ENCODE results near the gene PRSS16.

The PRSS16 gene

DNA sequence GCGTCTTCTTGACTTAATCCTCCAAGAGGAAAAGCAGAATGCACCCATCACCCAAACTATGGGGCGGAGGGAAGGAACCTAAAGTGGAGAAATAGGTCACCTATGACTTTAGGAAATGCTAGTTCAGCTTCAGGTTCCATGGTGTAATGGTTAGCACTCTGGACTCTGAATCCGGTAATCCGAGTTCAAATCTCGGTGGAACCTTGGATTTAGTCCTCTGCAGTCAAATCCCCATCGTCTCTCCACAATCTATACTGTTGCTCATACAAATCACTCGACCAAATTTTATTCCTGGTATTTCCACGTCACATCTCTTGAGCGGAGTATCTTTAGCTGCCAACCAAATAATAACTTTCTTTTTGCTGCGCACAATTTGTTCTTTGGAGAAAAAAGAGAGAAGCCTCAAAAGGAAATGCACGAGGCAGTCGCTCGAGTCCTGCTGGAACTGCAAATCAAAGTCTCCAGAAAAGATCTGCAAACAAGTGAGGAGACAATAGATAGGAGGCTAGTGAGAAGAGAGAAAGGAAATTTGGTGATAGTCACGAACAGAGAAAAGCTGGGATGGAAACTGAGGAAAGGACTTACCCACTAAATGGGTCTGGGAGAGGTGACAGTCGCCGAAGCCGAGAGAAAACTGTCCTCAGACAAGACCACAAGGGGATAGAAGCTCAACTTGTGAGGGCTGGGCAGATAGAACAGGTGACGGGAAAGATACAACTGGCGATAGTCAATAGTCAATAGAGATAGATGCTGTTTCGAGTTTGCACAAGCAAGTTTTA is 48.0 kb downstream of the PRSS16 start:
- in situ Hi-C loops (cut with HindIII; ENCODE audit: low pct_unique_long_range_greater_than_20kb, low sequenced_read_pairs) = no loop called here
- peak in 1 of 2 experiments; percentile 71 for DNase-seq (ENCODE audit: low read depth in 1 of 2, low spot score in 1 of 2)

DNA sequence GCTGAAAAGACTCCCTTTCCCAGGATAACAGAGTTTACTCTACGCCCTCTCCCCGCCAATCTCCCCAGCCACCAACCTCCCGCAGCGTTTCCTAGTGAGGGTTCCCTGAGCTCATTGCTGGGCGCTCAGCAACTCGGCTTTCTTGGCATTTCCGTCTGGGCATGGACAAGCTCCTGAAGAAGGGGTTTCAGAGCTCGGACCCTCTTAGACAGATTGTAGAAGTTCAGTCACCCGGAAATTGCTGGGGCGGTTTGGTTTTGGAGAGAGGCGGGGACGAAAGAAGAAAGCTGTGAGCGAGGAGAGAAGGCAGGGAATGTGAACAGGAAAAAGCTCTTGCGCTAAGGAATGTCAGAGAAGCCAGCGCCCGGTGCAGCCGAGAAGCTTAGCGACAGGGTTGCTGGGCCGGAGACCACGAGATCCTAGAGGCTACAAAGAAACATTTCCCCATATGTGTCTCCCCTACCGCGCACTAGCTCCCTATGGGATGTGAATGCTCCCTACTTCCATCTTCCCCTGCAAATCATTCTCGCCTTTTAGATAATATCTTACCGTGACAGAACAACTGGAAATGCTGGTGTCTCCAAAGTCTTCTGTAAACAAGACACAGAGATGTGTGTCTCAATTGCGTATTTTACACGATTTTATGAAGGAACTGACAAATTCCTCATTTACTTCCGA is 48.7 kb downstream of the PRSS16 start:
- DNase-seq (ENCODE audit: low read depth in 1 of 2, low spot score in 1 of 2) = peak; percentile 28 to 46
- TF ChIP-seq JUND (IDR thresholded peaks at IDR 0.05; ENCODE audit: low read depth) = no peak
- in situ Hi-C loops (cut with HindIII; ENCODE audit: low pct_unique_long_range_greater_than_20kb, low sequenced_read_pairs) = no loop called here

More for the DNA sequence above, 48.0 kb downstream of the PRSS16 start:
- no peak for TF ChIP-seq JUND (IDR thresholded peaks at IDR 0.05; ENCODE audit: low read depth)

GRCh38 chr6:27297484-27297856 is 50.0 kb downstream of the PRSS16 start:
- TF ChIP-seq JUND (IDR thresholded peaks at IDR 0.05; ENCODE audit: low read depth) = no peak
- DNase-seq (ENCODE audit: low read depth in 1 of 2, low spot score in 1 of 2) = no peak
- in situ Hi-C loops (cut with HindIII; ENCODE audit: low pct_unique_long_range_greater_than_20kb, low sequenced_read_pairs) = no loop called here

GRCh38 chr6:27297857-27298730 is 50.6 kb downstream of the PRSS16 start:
- peak in 1 of 2 experiments; percentile 58 for DNase-seq (ENCODE audit: low read depth in 1 of 2, low spot score in 1 of 2)
- TF ChIP-seq JUND (IDR thresholded peaks at IDR 0.05; ENCODE audit: low read depth) = no peak
- in situ Hi-C loops (cut with HindIII; ENCODE audit: low pct_unique_long_range_greater_than_20kb, low sequenced_read_pairs) = no loop called here

- in situ Hi-C loops (cut with HindIII; ENCODE audit: low pct_unique_long_range_greater_than_20kb, low sequenced_read_pairs) = no loop called here
- no peak for DNase-seq (ENCODE audit: low read depth in 1 of 2, low spot score in 1 of 2)
- no peak for TF ChIP-seq JUND (IDR thresholded peaks at IDR 0.05; ENCODE audit: low read depth)
Measured at GRCh38 chr6:27303613-27304272, 56.2 kb downstream of the PRSS16 start.

Measured in T47D (cell line).